ENCODE results near the gene ZCCHC24. TPM values are rescaled to one million over a fixed set of nuclear protein-coding genes. Genes with fewer than 3 reads are reported as not detected.

ZCCHC24 gene
- total RNA-seq, 1 experiment from 2014 or later: 3.8 TPM

GRCh38 chr10:79438021-79438698, 7.3 kb downstream of the ZCCHC24 start:
- no peak overlapping the region for H2BK12ac ChIP-seq (ENCODE audit: insufficient read length, low read depth, low read length)
- H4K5ac ChIP-seq (ENCODE audit: insufficient read length, low read depth, low read length): no peak overlapping the region
- TF ChIP-seq CTCF (conservative IDR thresholded peaks at IDR 0.05): peak; percentile 39
- no peaks in the 10 kb centered on the region for H3K27me3 ChIP-seq (ENCODE audit: insufficient read depth, low read length)
- no peaks in the 10 kb centered on the region for H4K20me1 ChIP-seq (ENCODE audit: control insufficient read depth, insufficient read depth, insufficient read length)
- Mint-ChIP-seq H3K27me3 (ENCODE audit: low read depth) (peaks cover 18% of the 10 kb centered on the region), H3K27ac (0 out of 7 replicates have a peak overlapping the region, but pooled peaks of 1 of the 3 experiments have one; percentile 42), H3K36me3 (ENCODE audit: insufficient read depth in 1 of 3, low read depth in 3 of 3) (no peaks in the 10 kb centered on the region; a peak in 1 of 7 replicates), H3K4me3 (no peak overlapping the region), H3K9me3 (no peaks in the 10 kb centered on the region), H3K4me1 (peaks cover 5 to 33% of the 10 kb centered on the region in 2 experiments)
- no CpG with 5 or more reads among the region's 16 CpGs for WGBS (ENCODE audit: extremely low coverage, insufficient read length, low lambda C conversion rate)
- H3K4me1 ChIP-seq (ENCODE audit: insufficient read depth, low read length): no peaks in the 10 kb centered on the region
- H3K23me2 ChIP-seq (ENCODE audit: insufficient read length, low read depth, low read length, poor library complexity, severe bottlenecking): no peaks in the 10 kb centered on the region
- H3T11ph ChIP-seq (ENCODE audit: low read length): no peak overlapping the region
- no peak for DNase-seq
- H3K14ac ChIP-seq (ENCODE audit: insufficient read depth, low read length): no peak overlapping the region
- H3K23ac ChIP-seq (ENCODE audit: insufficient read length, low read depth, low read length): no peak overlapping the region
- no peak overlapping the region for H2BK120ac ChIP-seq (ENCODE audit: low read depth, low read length, poor library complexity, severe bottlenecking)
- H2AK5ac ChIP-seq (ENCODE audit: insufficient read length, low read length): no peak overlapping the region
- H3K79me1 ChIP-seq (ENCODE audit: insufficient read depth, low read depth, low read length, poor library complexity, severe bottlenecking): no peaks in the 10 kb centered on the region
- no peak overlapping the region for H4K8ac ChIP-seq (replicated peaks; ENCODE audit: insufficient read length, low read depth, low read length)
- no peak overlapping the region for H4K91ac ChIP-seq (ENCODE audit: insufficient read length, low read depth, low read length)
- no peak overlapping the region for H3K18ac ChIP-seq (ENCODE audit: insufficient read length, low read depth, low read length)
- H2BK5ac ChIP-seq (ENCODE audit: insufficient read length, low read length): no peak overlapping the region
- no peak overlapping the region for H2AFZ ChIP-seq (ENCODE audit: low read length)
- H3K9me3 ChIP-seq (ENCODE audit: control insufficient read depth, low read depth, low read length): no peaks in the 10 kb centered on the region
- no peak overlapping the region for H3K4ac ChIP-seq (ENCODE audit: low read depth, low read length)
- no peak overlapping the region for H3K56ac ChIP-seq (ENCODE audit: insufficient read length, low read depth, low read length)
- H2BK15ac ChIP-seq (ENCODE audit: low read depth, low read length): no peak overlapping the region
- H3K79me2 ChIP-seq (ENCODE audit: insufficient read depth, low read length): no peaks in the 10 kb centered on the region
- no peak overlapping the region for H3K27ac ChIP-seq (ENCODE audit: insufficient read length, low read depth, low read length)
- H3K4me2 ChIP-seq (ENCODE audit: insufficient read depth, insufficient read length, low read length): no peak overlapping the region
- no peak overlapping the region for H2BK20ac ChIP-seq (ENCODE audit: low read depth, low read length, poor library complexity, severe bottlenecking)
- no peak overlapping the region for H3K9ac ChIP-seq (ENCODE audit: extremely low read depth, insufficient read length, low read length)
